ENCODE data around the gene UBR7.

- TF ChIP-seq CTCF (IDR thresholded peaks at IDR 0.05) (no peak), POLR2AphosphoS5 (IDR thresholded peaks at IDR 0.05; ENCODE audit: low read depth, low read length) (no peak), SIN3A (IDR thresholded peaks at IDR 0.05; ENCODE audit: borderline replicate concordance, insufficient read depth, low read depth, low read length) (no peak)
Observed at GRCh38 chr14:93263416-93263815, 56.4 kb downstream of the UBR7 start.
